Colonic mucosa (tissue), 4 donors: ENCODE results near the gene TTLL11. TPM values are rescaled to one million over a fixed set of nuclear protein-coding genes. Genes with fewer than 3 reads are reported as not detected.
A peak's percentile ranks its signal among the peaks of the same experiment; 100 is the strongest.
"Not testable (repeated sequence)": the region's sequence is repeated elsewhere in the genome, so short reads cannot be mapped to it uniquely, and the experiment has no call there.

Experiments
- DNase-seq: peaks from one replicate; pipeline ENCODE4 v3.0.0-alpha.2; 2020
- H3K27ac ChIP-seq: fragments of 200-600 bp; one replicate; pipeline ENCODE4 v1.8.0; 2021
- H3K27me3 ChIP-seq: fragments of 200-600 bp; one replicate; pipeline ENCODE4 v1.8.0; 2021
- H3K36me3 ChIP-seq: fragments of 200-600 bp; one replicate; pipeline ENCODE4 v1.8.0; 2021
- H3K4me1 ChIP-seq: fragments of 200-600 bp; one replicate; pipeline ENCODE4 v1.8.0; 2021; ENCODE audit warnings: mild to moderate bottlenecking
- H3K4me3 ChIP-seq: fragments of 200-600 bp; one replicate; pipeline ENCODE4 v1.8.0; 2021
- H3K9ac ChIP-seq, 2 donors: one replicate each; pipeline ENCODE4 v1.7.0; 2013; ENCODE audit warnings: control low read depth in 2 of 2, low read depth in 2 of 2, low read length in 2 of 2
- H3K9me3 ChIP-seq: fragments of 200-600 bp; one replicate; pipeline ENCODE4 v1.8.0; 2021
- CTCF ChIP-seq: fragments of 200-600 bp; IDR thresholded peaks from one replicate; pipeline ENCODE4 v1.8.0; 2022; ENCODE audit warnings: antibody characterized with exemption, mild to moderate bottlenecking
- intact Hi-C: fragments of 100-400 bp; cut with DNase I; formaldehyde crosslinking; loops from one replicate; pipeline ENCODE4 v1.14.1; 2022
- total RNA-seq, 2 donors: library from RNA; stranded (reverse); fragmentation: NEBNext Ultra II Directional in 1 of 2; extraction: Animal tissue kit (Norgen Biotek cat#: 25700) in 1 of 2; gene quantifications; one replicate each; pipeline ENCODE4 v1.2.1, GENCODE V29; 2021
- donor health status: healthy.
- donor health status: DM: no; HTN: no; CAD: no.
- donor health status: DM: no; HTN: no; CAD: no.

TTLL11 gene
- total RNA-seq, 2 donors from 2014 or later, result 5.1 to 5.5 TPM

DNA sequence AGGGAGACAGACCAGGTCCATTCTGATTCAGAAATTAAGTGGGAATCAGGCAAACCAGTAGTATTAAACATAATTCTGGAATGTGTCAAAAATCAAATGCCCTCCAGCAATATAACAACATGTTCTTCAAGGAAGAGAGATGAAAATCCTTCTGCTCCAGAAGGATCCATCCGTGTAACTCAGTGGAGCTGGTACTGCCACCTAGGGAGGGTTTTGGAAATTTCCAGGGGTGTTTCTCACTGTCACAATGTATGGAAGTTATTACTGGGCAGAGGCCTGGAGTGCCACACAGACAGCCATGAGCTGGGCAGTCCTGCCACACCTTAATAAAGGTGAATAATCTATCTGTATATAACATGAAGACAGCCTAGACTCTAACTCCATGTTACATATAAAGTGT is 87.5 kb downstream of the TTLL11 start:
- TF ChIP-seq CTCF, result peak; percentile 31
- Histone ChIP-seq H3K27ac (no peak overlapping the region), H3K27me3 (no peaks in the 10 kb centered on the region), H3K36me3 (no peaks in the 10 kb centered on the region), H3K4me3 (no peak overlapping the region), H3K4me1 (no peaks in the 10 kb centered on the region), H3K9ac (no peak overlapping the region), H3K9me3 (no peaks in the 10 kb centered on the region)
- DNase-seq, result peak; percentile 40
- intact Hi-C loops, result no loop called here

DNA sequence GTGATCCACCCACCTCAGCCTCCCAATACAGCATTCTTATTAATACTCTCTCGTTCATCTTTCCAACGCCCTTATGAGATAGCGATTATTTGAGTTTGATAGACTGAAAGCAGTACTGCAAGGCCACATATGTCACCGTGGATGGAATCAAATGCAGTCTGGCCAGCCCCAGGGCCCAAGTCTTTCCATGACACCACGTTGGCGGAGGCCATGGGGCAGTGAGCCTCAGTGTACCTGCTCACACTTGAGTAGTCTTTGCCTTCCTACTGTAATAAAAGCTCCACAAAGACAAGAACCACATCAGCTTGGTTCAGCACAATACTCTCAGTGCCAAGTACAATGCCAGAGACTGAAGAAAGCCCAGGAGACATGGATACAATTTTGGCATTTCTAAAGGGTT is 88.5 kb downstream of the TTLL11 start:
- Histone ChIP-seq H3K27ac (no peak overlapping the region), H3K27me3 (no peaks in the 10 kb centered on the region), H3K4me1 (no peaks in the 10 kb centered on the region), H3K9ac (no peak overlapping the region), H3K4me3 (no peak overlapping the region), H3K36me3 (no peaks in the 10 kb centered on the region), H3K9me3 (no peaks in the 10 kb centered on the region)
- DNase-seq, result no peak
- TF ChIP-seq CTCF, result no peak
- intact Hi-C loops, result no loop called here

DNA sequence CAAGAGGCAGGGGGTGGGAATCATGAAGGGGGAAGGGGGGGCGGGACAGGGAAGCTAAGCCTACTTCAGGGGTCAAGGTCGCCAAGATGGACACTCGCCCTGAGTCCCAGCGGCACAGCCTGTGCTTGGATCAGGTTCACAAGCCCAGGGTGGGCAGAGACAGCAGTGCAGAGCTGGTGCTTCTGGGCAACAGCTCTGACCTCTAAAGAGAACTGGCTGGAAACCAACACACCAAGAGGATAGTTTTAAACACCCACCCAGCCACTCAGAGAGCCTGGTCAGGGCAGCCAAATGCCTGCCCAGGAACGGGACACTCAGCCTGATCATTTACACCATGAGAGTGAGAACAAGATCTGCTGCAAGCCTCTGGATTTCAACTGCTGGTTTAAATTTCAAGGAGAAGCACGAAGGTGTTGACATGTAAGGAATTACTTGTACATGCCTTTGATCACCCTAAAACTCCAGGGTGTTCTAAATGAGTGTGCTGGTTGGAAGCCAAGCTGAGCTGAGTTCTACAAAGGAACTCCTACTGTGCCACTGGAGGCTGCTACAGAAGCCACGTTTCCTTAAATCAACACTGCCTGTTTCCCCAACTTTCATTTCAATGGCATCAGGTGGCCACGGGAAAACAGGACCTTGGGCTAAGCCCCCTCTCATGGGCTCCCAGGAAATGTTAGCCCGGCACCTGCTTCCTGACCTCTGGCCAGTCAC is 91.5 kb downstream of the TTLL11 start:
- intact Hi-C loops, result no loop called here
- DNase-seq, result peak; percentile 8

GRCh38 chr9:122000526-122000925 is 92.6 kb downstream of the TTLL11 start:
- intact Hi-C loops, H3K27me3 ChIP-seq, H3K27ac ChIP-seq, H3K4me1 ChIP-seq, H3K9ac ChIP-seq, H3K9me3 ChIP-seq, H3K36me3 ChIP-seq, H3K4me3 ChIP-seq: not testable (repeated sequence)
- peak; percentile 4 for DNase-seq

More for the DNA sequence above, 91.5 kb downstream of the TTLL11 start:
- Histone ChIP-seq H3K4me3 (no peak overlapping the region), H3K9me3 (no peaks in the 10 kb centered on the region), H3K36me3 (no peaks in the 10 kb centered on the region), H3K9ac (no peak overlapping the region), H3K27me3 (no peaks in the 10 kb centered on the region), H3K27ac (no peak overlapping the region), H3K4me1 (no peaks in the 10 kb centered on the region)
- no peak for TF ChIP-seq CTCF

- no peak for DNase-seq
- intact Hi-C loops, result no loop called here
- H3K9me3 ChIP-seq, result no peaks in the 10 kb centered on the region
Measured at GRCh38 chr9:121999556-121999955, 93.6 kb downstream of the TTLL11 start.

More at GRCh38 chr9:121999556-121999955, 93.6 kb downstream of the TTLL11 start:
- Histone ChIP-seq H3K4me3 (no peak overlapping the region), H3K27me3 (no peaks in the 10 kb centered on the region), H3K36me3 (no peaks in the 10 kb centered on the region), H3K27ac (no peak overlapping the region), H3K9ac (no peak overlapping the region), H3K4me1 (no peaks in the 10 kb centered on the region)
- no peak for TF ChIP-seq CTCF
